Prostate gland (tissue), 2 donors: Measurements from ENCODE around the gene XRCC1. TPM values are rescaled to one million over a fixed set of nuclear protein-coding genes. Genes with fewer than 3 reads are reported as not detected.

Source experiments
- DNase-seq: peaks from one replicate; pipeline ENCODE4 v3.0.0-alpha.2; 2019; ENCODE audit warnings: low spot score
- H3K27ac ChIP-seq, 2 donors: fragments of 200-600 bp; sonication (generic); 2 replicates each; pipeline ENCODE4 v1.5.1; 2017 to 2019
- H3K27me3 ChIP-seq: fragments of 200-600 bp; sonication (generic); replicated peaks from 2 replicates; pipeline ENCODE4 v1.5.1; 2019; ENCODE audit not compliant: insufficient read depth
- H3K36me3 ChIP-seq, 2 donors: fragments of 200-600 bp; sonication (generic); 1 replicate in 1 of 2; 2 replicates in 1 of 2; pipeline versions ENCODE4 v1.5.1 to v1.8.1; 2017 to 2019
- H3K4me1 ChIP-seq: fragments of 200-600 bp; sonication (generic); replicated peaks from 2 replicates; pipeline ENCODE4 v1.5.1; 2019
- H3K4me3 ChIP-seq, 2 donors: fragments of 200-600 bp; sonication (generic); 2 replicates each; pipeline ENCODE4 v1.5.1; 2017 to 2019
- H3K9me3 ChIP-seq: fragments of 200-600 bp; sonication (generic); 2 replicates; pipeline ENCODE4 v1.5.1; 2017
- POLR2A ChIP-seq: fragments of 450-650 bp; IDR thresholded peaks from one replicate; pipeline ENCODE4 v1.6.1; 2016; ENCODE audit warnings: antibody characterized with exemption, mild to moderate bottlenecking
- POLR2AphosphoS5 ChIP-seq: sonication (generic); formaldehyde crosslinking; IDR thresholded peaks from one replicate; pipeline ENCODE4 v1.6.1; 2017; ENCODE audit warnings: antibody characterized with exemption
- WGBS: methylation state at CpG from one replicate; pipeline ENCODE4 v1.1.5; 2018; 5-methylcytosine and 5-hydroxymethylcytosine counted together
- intact Hi-C: fragments of 100-400 bp; cut with DNase I; formaldehyde crosslinking; loops from one replicate; pipeline ENCODE4 v1.14.2; 2022
- total RNA-seq, 2 donors: library from RNA; depleted of rRNA; stranded (reverse); fragments of >200 nt; gene quantifications; one replicate each; pipeline ENCODE4 v1.1.0, GENCODE V29; 2016
- TF ChIP-seq, protein P1 (sequence below), 4 experiments: fragments of 200-600 bp in 2 of 4; fragments of 450-650 bp in 2 of 4; sonication (generic) in 2 of 4; IDR thresholded peaks; 1 replicate in 3 of 4; 2 replicates in 1 of 4; pipeline ENCODE4 v1.5.1; 2016 to 2019; ENCODE audit warnings: antibody characterized with exemption in 4 of 4, mild to moderate bottlenecking in 2 of 4, moderate library complexity in 2 of 4

The XRCC1 gene
- total RNA-seq, 2 donors from 2014 or later: 25.8 to 52.5 TPM

DNA sequence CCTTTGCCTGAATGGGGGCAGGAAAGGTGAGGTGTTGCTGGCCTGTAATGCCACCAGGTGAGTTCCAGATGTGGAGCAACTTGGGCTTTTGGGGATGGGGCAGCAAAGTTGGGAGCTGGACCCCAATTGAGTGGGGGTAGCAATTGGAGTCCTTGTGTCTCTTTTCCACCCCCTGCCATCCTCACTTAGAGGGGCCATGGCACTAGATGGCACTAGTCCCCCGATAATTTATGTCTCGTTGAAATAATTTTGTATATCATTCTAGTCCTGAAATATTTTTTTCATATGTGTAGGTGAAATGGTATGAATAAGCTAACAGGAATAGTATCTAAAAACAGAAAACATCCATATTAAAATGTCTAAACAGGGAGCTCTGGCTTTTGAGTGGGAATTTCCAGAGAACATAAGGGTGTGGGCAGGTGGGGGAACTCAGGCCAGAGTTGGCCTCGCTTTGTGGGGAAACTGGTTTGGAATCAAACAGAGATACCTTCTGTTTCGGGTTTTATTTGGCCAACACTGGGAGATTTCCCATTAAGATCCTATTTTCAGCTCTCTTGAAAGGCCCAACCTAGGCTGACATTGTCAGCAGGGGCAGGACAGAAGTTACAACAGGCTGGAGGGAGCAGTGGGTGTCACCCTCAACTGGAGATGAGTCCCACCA is 24.4 kb upstream of the XRCC1 start:
- H3K36me3 ChIP-seq: peaks cover 0 to 3% of the 10 kb centered on the region in 2 donors
- peak overlapping the region; percentile 77 to 97 for H3K27ac ChIP-seq
- 40% methylated on average over 4 of the region's 4 CpGs for WGBS
- H3K27me3 ChIP-seq: no peaks in the 10 kb centered on the region
- intact Hi-C loops: no loop called here
- H3K4me3 ChIP-seq: no peak overlapping the region
- DNase-seq: peak; percentile 65
- TF ChIP-seq POLR2AphosphoS5 (peak; percentile 41), POLR2A (no peak)
- TF ChIP-seq, protein P1, sequence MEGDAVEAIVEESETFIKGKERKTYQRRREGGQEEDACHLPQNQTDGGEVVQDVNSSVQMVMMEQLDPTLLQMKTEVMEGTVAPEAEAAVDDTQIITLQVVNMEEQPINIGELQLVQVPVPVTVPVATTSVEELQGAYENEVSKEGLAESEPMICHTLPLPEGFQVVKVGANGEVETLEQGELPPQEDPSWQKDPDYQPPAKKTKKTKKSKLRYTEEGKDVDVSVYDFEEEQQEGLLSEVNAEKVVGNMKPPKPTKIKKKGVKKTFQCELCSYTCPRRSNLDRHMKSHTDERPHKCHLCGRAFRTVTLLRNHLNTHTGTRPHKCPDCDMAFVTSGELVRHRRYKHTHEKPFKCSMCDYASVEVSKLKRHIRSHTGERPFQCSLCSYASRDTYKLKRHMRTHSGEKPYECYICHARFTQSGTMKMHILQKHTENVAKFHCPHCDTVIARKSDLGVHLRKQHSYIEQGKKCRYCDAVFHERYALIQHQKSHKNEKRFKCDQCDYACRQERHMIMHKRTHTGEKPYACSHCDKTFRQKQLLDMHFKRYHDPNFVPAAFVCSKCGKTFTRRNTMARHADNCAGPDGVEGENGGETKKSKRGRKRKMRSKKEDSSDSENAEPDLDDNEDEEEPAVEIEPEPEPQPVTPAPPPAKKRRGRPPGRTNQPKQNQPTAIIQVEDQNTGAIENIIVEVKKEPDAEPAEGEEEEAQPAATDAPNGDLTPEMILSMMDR (IDR thresholded peaks at IDR 0.05): peak in 1 of 4 experiments; percentile 21
- H3K4me1 ChIP-seq: peaks cover 26% of the 10 kb centered on the region
- H3K9me3 ChIP-seq: no peaks in the 10 kb centered on the region

DNA sequence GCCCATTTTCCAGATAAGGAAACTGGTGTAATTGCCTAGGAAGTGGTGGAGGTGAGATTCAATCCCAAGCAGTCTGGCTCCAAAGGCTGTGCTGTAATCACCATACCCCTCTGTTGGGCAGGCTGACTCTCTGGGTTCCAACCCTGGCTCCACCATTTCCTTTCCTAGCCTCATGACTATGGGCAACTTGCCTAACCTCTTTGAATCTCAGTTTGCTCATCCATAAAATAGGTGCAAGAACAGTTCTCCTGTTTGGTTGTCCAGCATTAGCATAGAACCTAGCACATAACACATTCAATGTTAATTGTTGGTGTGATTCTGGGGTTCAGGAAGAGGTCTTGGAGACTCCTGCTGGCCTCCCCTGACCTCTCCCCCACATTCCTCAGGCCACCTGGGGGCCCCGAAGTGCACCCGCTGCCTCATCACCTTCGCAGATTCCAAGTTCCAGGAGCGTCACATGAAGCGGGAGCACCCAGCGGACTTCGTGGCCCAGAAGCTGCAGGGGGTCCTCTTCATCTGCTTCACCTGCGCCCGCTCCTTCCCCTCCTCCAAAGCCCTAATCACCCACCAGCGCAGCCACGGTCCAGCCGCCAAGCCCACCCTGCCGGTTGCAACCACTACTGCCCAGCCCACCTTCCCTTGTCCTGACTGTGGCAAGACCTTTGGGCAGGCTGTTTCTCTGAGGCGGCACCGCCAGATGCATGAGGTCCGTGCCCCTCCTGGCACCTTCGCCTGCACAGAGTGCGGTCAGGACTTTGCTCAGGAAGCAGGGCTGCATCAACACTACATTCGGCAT is 23.3 kb upstream of the XRCC1 start:
- Histone ChIP-seq H3K4me1 (peaks cover 30% of the 10 kb centered on the region), H3K9me3 (no peaks in the 10 kb centered on the region), H3K27me3 (no peaks in the 10 kb centered on the region), H3K36me3 (peaks cover 0 to 3% of the 10 kb centered on the region in 2 donors), H3K27ac (peak overlapping the region; percentile 77 to 97), H3K4me3 (no peak overlapping the region)
- intact Hi-C loops: no loop called here
- no peak for DNase-seq
- TF ChIP-seq, protein P1 (IDR thresholded peaks at IDR 0.05): no peak
- TF ChIP-seq POLR2AphosphoS5: no peak
- TF ChIP-seq POLR2A: no peak
- 86% methylated on average over 19 of the region's 19 CpGs for WGBS

DNA sequence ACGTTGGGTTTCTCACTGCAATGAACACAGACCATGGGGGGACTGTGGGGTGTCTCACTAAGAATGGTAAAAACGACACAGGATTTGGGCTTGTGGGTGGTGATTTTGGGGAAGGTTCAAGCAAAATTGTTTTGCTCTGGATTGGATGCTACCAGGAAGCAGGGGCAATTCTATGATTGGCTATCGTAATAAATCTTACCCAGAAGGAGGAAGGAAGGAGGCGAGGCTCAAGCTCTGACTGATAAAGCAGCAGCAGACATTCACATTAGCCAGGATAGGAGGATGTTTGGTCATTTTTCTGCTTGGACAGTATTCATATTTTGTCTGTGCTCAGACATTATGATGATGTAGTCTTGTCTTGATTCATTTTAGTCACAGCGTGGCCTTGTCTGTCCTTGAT is 22.5 kb upstream of the XRCC1 start:
- H3K9me3 ChIP-seq: no peaks in the 10 kb centered on the region
- H3K36me3 ChIP-seq: peaks cover 0 to 6% of the 10 kb centered on the region in 2 donors
- peaks cover 30% of the 10 kb centered on the region for H3K4me1 ChIP-seq
- DNase-seq: no peak
- no peak overlapping the region for H3K4me3 ChIP-seq
- intact Hi-C loops: no loop called here
- WGBS: 40% methylated on average over 5 of the region's 5 CpGs
- H3K27ac ChIP-seq: peak overlapping the region in 1 of 2 donors; percentile 97
- TF ChIP-seq POLR2AphosphoS5 (no peak), POLR2A (no peak)
- TF ChIP-seq, protein P1 (IDR thresholded peaks at IDR 0.05): no peak
- H3K27me3 ChIP-seq: no peaks in the 10 kb centered on the region

DNA sequence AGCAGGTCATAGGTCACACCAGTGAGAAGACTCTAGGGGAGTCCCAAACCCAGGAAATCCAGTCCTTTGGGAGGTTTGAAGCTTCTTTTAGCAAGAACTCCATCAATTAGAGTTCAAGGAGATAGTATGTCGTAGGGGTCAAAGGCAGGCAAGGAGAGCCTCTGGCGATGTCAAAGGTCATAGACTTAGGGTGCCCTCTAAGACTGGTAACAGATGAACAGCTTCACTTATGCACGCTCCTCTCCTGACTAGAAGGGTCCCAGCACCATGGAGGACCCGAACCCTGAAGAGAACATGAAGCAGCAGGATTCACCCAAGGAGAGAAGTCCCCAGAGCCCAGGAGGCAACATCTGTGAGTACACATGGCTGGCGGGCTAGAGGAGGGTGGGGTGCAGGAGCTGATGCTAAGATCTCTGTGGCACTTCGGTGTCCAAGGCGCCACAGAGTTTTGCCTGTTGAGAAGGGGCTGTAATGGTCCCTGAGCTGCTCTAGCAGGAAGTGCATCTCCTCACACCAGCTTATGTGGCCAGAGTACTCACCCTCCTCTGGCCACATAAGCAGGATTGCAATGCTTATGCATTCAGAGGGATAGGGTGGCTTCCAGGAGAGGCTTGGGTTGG is 21.6 kb upstream of the XRCC1 start:
- peak overlapping the region; percentile 32 to 59 for H3K4me3 ChIP-seq
- no peaks in the 10 kb centered on the region for H3K9me3 ChIP-seq
- H3K27ac ChIP-seq: peak overlapping the region; percentile 94 to 97
- 19% methylated on average over 7 of the region's 7 CpGs for WGBS
- TF ChIP-seq POLR2AphosphoS5 (no peak), POLR2A (no peak)
- TF ChIP-seq, protein P1 (IDR thresholded peaks at IDR 0.05): no peak
- intact Hi-C loops: loop anchor here (1.0 kb wide), 1 partner anchor 22 kb away; the partner anchor contains the start of genes PINLYP and XRCC1
- no peak for DNase-seq
- H3K36me3 ChIP-seq: peaks cover 0 to 15% of the 10 kb centered on the region in 2 donors
- H3K27me3 ChIP-seq: no peaks in the 10 kb centered on the region
- H3K4me1 ChIP-seq: peaks cover 30% of the 10 kb centered on the region
